ENCODE results near the gene SLC7A11.

- TF ChIP-seq CTCF (conservative IDR thresholded peaks at IDR 0.05; ENCODE audit: low read depth, low read length): no peak
- no peak for TF ChIP-seq EZH2 (IDR thresholded peaks at IDR 0.05; ENCODE audit: borderline replicate concordance, low read depth, low read length, poor library complexity, severe bottlenecking)
Measured at GRCh38 chr4:138164208-138164607, 77.9 kb downstream of the SLC7A11 start.

Measured in A673 (cell line).